WTC11 (cell line): ENCODE data around the gene NAALADL2. TPM values are rescaled to one million over a fixed set of nuclear protein-coding genes. Genes with fewer than 3 reads are reported as not detected.

Experiments
- ATAC-seq: fragments of 200-7000 bp; cut with Tn5 transposase; 2 replicates; pipeline ENCODE4 v1.10.0; 2021; ENCODE audit warnings: mild to moderate bottlenecking, moderate library complexity
- CTCF ChIA-PET: fragments of 300-600 bp; sonication (Branson Sonifier 250); formaldehyde crosslinking; loops from one replicate; lab custom pipeline; 2021; ENCODE audit warnings: antibody characterized with exemption; lab: Charles Lee
- POLR2A ChIA-PET: fragments of 350-600 bp; sonication (Branson Sonifier 250); formaldehyde crosslinking; loops from one replicate; lab custom pipeline; 2021; ENCODE audit warnings: antibody characterized with exemption; lab: Charles Lee
- DNase-seq: peaks from one replicate; pipeline ENCODE4 v3.0.0; 2021; ENCODE audit warnings: low spot score
- H3K27ac Mint-ChIP-seq: 2 replicates; pipeline ENCODE4 v1.8.0; 2021; ENCODE audit warnings: mixed read lengths
- H3K27me3 Mint-ChIP-seq: 2 replicates; pipeline ENCODE4 v1.8.0; 2021; ENCODE audit warnings: low read depth, mild to moderate bottlenecking, moderate library complexity, mixed read lengths
- H3K36me3 Mint-ChIP-seq: 2 replicates; pipeline ENCODE4 v1.8.0; 2021; ENCODE audit warnings: mixed read lengths
- H3K4me1 Mint-ChIP-seq: 2 replicates; pipeline ENCODE4 v1.8.0; 2022; ENCODE audit warnings: mixed read lengths
- H3K4me3 Mint-ChIP-seq: 2 replicates; pipeline ENCODE4 v1.8.0; 2021; ENCODE audit warnings: mild to moderate bottlenecking, moderate library complexity, mixed read lengths
- H3K9me3 Mint-ChIP-seq: 2 replicates; pipeline ENCODE4 v1.8.0; 2021; ENCODE audit warnings: mixed read lengths
- CBFB ChIP-seq: sonication (generic); formaldehyde crosslinking; IDR thresholded peaks from 2 replicates; pipeline ENCODE4 v1.8.1; 2022; ENCODE audit warnings: mild to moderate bottlenecking, low read depth, missing genetic modification reagents
- FOXJ3 ChIP-seq: sonication (generic); formaldehyde crosslinking; IDR thresholded peaks from 2 replicates; pipeline ENCODE4 v1.9.0; 2021; ENCODE audit warnings: missing genetic modification reagents, mild to moderate bottlenecking, borderline replicate concordance
- HMGXB4 ChIP-seq: sonication (generic); formaldehyde crosslinking; IDR thresholded peaks from 2 replicates; pipeline ENCODE4 v1.8.1; 2023; ENCODE audit warnings: mild to moderate bottlenecking, moderate library complexity, missing genetic modification reagents
- IRF2 ChIP-seq: sonication (generic); formaldehyde crosslinking; IDR thresholded peaks from 2 replicates; pipeline ENCODE4 v1.8.0; 2022; ENCODE audit warnings: low read depth, missing genetic modification reagents, borderline replicate concordance
- KAT7 ChIP-seq: sonication (generic); formaldehyde crosslinking; IDR thresholded peaks from 2 replicates; pipeline ENCODE4 v1.8.1; 2023; ENCODE audit warnings: missing genetic modification reagents, mild to moderate bottlenecking, borderline replicate concordance
- MXD4 ChIP-seq: fragments of 250-450 bp; sonication (Bioruptor Pico); IDR thresholded peaks from 2 replicates; pipeline ENCODE4 v1.8.0; 2021; ENCODE audit warnings: mild to moderate bottlenecking, moderate library complexity, borderline replicate concordance
- NFATC4 ChIP-seq: fragments of 250-450 bp; sonication (Bioruptor Pico); IDR thresholded peaks from 2 replicates; pipeline ENCODE4 v1.9.0; 2021; ENCODE audit warnings: mild to moderate bottlenecking
- NFE2L1 ChIP-seq: sonication (generic); formaldehyde crosslinking; IDR thresholded peaks from 2 replicates; pipeline ENCODE4 v1.8.1; 2023; ENCODE audit warnings: missing genetic modification reagents
- NR3C1 ChIP-seq: sonication (generic); formaldehyde crosslinking; conservative IDR thresholded peaks from 2 replicates; pipeline ENCODE4 v1.8.1; 2023; ENCODE audit warnings: low read depth, mild to moderate bottlenecking, missing genetic modification reagents
- STAT6 ChIP-seq: sonication (generic); formaldehyde crosslinking; conservative IDR thresholded peaks from 2 replicates; pipeline ENCODE4 v1.8.1; 2023; ENCODE audit warnings: mild to moderate bottlenecking, low read depth, missing genetic modification reagents, moderate library complexity
- TP53 ChIP-seq: sonication (generic); formaldehyde crosslinking; IDR thresholded peaks from 2 replicates; pipeline ENCODE4 v1.8.1; 2023; ENCODE audit warnings: mild to moderate bottlenecking, missing genetic modification reagents
- ZBTB21 ChIP-seq: sonication (generic); formaldehyde crosslinking; IDR thresholded peaks from 2 replicates; pipeline ENCODE4 v1.8.1; 2023; ENCODE audit warnings: mild to moderate bottlenecking, missing genetic modification reagents, borderline replicate concordance
- ZNF121 ChIP-seq: sonication (generic); formaldehyde crosslinking; IDR thresholded peaks from 2 replicates; pipeline ENCODE4 v1.8.0; 2023; ENCODE audit warnings: missing genetic modification reagents
- ZNF219 ChIP-seq: sonication (generic); formaldehyde crosslinking; IDR thresholded peaks from 2 replicates; pipeline ENCODE4 v1.8.0; 2023; ENCODE audit warnings: missing genetic modification reagents, mild to moderate bottlenecking, borderline replicate concordance
- ZNF281 ChIP-seq: sonication (generic); formaldehyde crosslinking; IDR thresholded peaks from 2 replicates; pipeline ENCODE4 v1.8.0; 2023; ENCODE audit warnings: mild to moderate bottlenecking, missing genetic modification reagents
- total RNA-seq: library from RNA; stranded (reverse); gene quantifications from 3 replicates; pipeline ENCODE4 v1.2.3, GENCODE V29; 2021
- TF ChIP-seq, protein P1 (sequence below): fragments of 250-450 bp; sonication (Bioruptor Pico); IDR thresholded peaks from 2 replicates; pipeline ENCODE4 v1.9.0; 2021; ENCODE audit warnings: mild to moderate bottlenecking, borderline replicate concordance
- TF ChIP-seq, protein P2 (sequence below): sonication (generic); formaldehyde crosslinking; IDR thresholded peaks from 2 replicates; pipeline ENCODE4 v1.8.0; 2023; ENCODE audit warnings: missing genetic modification reagents
- TF ChIP-seq, protein P3 (sequence below): sonication (generic); formaldehyde crosslinking; IDR thresholded peaks from 2 replicates; pipeline ENCODE4 v1.8.0; 2022; ENCODE audit warnings: mild to moderate bottlenecking, missing genetic modification reagents
- TF ChIP-seq, protein P4 (sequence below): sonication (generic); formaldehyde crosslinking; IDR thresholded peaks from 2 replicates; pipeline ENCODE4 v1.8.1; 2023; ENCODE audit warnings: mild to moderate bottlenecking, missing genetic modification reagents
- TF ChIP-seq, protein P5 (sequence below): fragments of 200-600 bp; IDR thresholded peaks from 2 replicates; pipeline ENCODE4 v1.8.0; 2022; ENCODE audit warnings: antibody characterized with exemption

NAALADL2 gene
- total RNA-seq, 1 experiment from 2014 or later = 1.2 TPM

GRCh38 chr3:175294793-175295192, 435.7 kb downstream of the NAALADL2 start:
- H3K4me1 Mint-ChIP-seq = peaks cover 7% of the 10 kb centered on the region
- H3K27ac Mint-ChIP-seq = no peak overlapping the region
- ATAC-seq (no peak), DNase-seq (no peak)
- no peaks in the 10 kb centered on the region for H3K36me3 Mint-ChIP-seq
- CTCF ChIA-PET = no interaction called here
- H3K27me3 Mint-ChIP-seq = no peaks in the 10 kb centered on the region
- 0 out of 2 replicates have a peak, but pooled peaks cover 2% of the 10 kb centered on the region for H3K9me3 Mint-ChIP-seq
- POLR2A ChIA-PET = no interaction called here
- H3K4me3 Mint-ChIP-seq = no peak overlapping the region
- TF ChIP-seq TP53 (CRISPR knock-in tag) (no peak), HMGXB4 (CRISPR knock-in tag) (no peak), ZNF219 (CRISPR knock-in tag) (no peak), MXD4 (CRISPR knock-in tag) (no peak), ZNF121 (CRISPR knock-in tag) (no peak), CBFB (CRISPR knock-in tag) (no peak), ZNF281 (CRISPR knock-in tag) (no peak), ZBTB21 (CRISPR knock-in tag) (no peak), NR3C1 (CRISPR knock-in tag) (no peak), NFE2L1 (CRISPR knock-in tag) (no peak), IRF2 (CRISPR knock-in tag) (no peak), NFATC4 (no peak), STAT6 (CRISPR knock-in tag) (no peak), KAT7 (CRISPR knock-in tag) (no peak), FOXJ3 (CRISPR knock-in tag) (no peak)
- TF ChIP-seq, protein P1, sequence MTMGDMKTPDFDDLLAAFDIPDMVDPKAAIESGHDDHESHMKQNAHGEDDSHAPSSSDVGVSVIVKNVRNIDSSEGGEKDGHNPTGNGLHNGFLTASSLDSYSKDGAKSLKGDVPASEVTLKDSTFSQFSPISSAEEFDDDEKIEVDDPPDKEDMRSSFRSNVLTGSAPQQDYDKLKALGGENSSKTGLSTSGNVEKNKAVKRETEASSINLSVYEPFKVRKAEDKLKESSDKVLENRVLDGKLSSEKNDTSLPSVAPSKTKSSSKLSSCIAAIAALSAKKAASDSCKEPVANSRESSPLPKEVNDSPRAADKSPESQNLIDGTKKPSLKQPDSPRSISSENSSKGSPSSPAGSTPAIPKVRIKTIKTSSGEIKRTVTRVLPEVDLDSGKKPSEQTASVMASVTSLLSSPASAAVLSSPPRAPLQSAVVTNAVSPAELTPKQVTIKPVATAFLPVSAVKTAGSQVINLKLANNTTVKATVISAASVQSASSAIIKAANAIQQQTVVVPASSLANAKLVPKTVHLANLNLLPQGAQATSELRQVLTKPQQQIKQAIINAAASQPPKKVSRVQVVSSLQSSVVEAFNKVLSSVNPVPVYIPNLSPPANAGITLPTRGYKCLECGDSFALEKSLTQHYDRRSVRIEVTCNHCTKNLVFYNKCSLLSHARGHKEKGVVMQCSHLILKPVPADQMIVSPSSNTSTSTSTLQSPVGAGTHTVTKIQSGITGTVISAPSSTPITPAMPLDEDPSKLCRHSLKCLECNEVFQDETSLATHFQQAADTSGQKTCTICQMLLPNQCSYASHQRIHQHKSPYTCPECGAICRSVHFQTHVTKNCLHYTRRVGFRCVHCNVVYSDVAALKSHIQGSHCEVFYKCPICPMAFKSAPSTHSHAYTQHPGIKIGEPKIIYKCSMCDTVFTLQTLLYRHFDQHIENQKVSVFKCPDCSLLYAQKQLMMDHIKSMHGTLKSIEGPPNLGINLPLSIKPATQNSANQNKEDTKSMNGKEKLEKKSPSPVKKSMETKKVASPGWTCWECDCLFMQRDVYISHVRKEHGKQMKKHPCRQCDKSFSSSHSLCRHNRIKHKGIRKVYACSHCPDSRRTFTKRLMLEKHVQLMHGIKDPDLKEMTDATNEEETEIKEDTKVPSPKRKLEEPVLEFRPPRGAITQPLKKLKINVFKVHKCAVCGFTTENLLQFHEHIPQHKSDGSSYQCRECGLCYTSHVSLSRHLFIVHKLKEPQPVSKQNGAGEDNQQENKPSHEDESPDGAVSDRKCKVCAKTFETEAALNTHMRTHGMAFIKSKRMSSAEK = no peak
- TF ChIP-seq, protein P2, sequence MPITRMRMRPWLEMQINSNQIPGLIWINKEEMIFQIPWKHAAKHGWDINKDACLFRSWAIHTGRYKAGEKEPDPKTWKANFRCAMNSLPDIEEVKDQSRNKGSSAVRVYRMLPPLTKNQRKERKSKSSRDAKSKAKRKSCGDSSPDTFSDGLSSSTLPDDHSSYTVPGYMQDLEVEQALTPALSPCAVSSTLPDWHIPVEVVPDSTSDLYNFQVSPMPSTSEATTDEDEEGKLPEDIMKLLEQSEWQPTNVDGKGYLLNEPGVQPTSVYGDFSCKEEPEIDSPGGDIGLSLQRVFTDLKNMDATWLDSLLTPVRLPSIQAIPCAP (CRISPR knock-in tag) = no peak
- TF ChIP-seq, protein P3, sequence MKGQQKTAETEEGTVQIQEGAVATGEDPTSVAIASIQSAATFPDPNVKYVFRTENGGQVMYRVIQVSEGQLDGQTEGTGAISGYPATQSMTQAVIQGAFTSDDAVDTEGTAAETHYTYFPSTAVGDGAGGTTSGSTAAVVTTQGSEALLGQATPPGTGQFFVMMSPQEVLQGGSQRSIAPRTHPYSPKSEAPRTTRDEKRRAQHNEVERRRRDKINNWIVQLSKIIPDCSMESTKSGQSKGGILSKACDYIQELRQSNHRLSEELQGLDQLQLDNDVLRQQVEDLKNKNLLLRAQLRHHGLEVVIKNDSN (CRISPR knock-in tag) = no peak
- TF ChIP-seq, protein P4, sequence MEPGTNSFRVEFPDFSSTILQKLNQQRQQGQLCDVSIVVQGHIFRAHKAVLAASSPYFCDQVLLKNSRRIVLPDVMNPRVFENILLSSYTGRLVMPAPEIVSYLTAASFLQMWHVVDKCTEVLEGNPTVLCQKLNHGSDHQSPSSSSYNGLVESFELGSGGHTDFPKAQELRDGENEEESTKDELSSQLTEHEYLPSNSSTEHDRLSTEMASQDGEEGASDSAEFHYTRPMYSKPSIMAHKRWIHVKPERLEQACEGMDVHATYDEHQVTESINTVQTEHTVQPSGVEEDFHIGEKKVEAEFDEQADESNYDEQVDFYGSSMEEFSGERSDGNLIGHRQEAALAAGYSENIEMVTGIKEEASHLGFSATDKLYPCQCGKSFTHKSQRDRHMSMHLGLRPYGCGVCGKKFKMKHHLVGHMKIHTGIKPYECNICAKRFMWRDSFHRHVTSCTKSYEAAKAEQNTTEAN (CRISPR knock-in tag) = no peak
- TF ChIP-seq, protein P5, sequence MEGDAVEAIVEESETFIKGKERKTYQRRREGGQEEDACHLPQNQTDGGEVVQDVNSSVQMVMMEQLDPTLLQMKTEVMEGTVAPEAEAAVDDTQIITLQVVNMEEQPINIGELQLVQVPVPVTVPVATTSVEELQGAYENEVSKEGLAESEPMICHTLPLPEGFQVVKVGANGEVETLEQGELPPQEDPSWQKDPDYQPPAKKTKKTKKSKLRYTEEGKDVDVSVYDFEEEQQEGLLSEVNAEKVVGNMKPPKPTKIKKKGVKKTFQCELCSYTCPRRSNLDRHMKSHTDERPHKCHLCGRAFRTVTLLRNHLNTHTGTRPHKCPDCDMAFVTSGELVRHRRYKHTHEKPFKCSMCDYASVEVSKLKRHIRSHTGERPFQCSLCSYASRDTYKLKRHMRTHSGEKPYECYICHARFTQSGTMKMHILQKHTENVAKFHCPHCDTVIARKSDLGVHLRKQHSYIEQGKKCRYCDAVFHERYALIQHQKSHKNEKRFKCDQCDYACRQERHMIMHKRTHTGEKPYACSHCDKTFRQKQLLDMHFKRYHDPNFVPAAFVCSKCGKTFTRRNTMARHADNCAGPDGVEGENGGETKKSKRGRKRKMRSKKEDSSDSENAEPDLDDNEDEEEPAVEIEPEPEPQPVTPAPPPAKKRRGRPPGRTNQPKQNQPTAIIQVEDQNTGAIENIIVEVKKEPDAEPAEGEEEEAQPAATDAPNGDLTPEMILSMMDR = no peak
